HepG2 (cell line): ENCODE data around the gene TUNAR. TPM values are rescaled to one million over a fixed set of nuclear protein-coding genes. Genes with fewer than 3 reads are reported as not detected.

ENCODE experiments used
- ATAC-seq: fragments of 200-7000 bp; cut with Tn5 transposase; 3 replicates; pipeline ENCODE4 v1.9.1; 2020; ENCODE audit warnings: mild to moderate bottlenecking, moderate library complexity
- BruUV-seq: library from RNA; stranded (reverse); fragments of 400-500 nt; replicated peaks from 2 replicates; lab custom pipeline; 2021; lab: Mats Ljungman, UMichigan
- CTCF ChIA-PET: fragments of 300-600 bp; formaldehyde crosslinking; extraction: SDS; loops from one replicate; lab custom pipeline; 2021; ENCODE audit warnings: low total read pairs, inconsistent platforms, low intra/inter-chr PET ratio; lab: Yijun Ruan, JAX
- POLR2A ChIA-PET: fragments of 350-600 bp; sonication (Branson Sonifier 250); formaldehyde crosslinking; loops from one replicate; lab custom pipeline; 2020; ENCODE audit warnings: antibody characterized with exemption, inconsistent platforms; lab: Yijun Ruan, JAX
- DNase-seq: peaks from one replicate; pipeline ENCODE4 v3.0.0-alpha.2; 2015; ENCODE audit warnings: low spot score
- FAIRE-seq: peaks from 3 replicates; lab custom pipeline; 2011; peaks lifted over from hg19 to GRCh38; lab: Jason Lieb, UNC
- H2AFZ ChIP-seq: one replicate; pipeline ENCODE4 v1.6.1; 2011; ENCODE audit warnings: low read length, inconsistent platforms
- H3K27ac ChIP-seq: fragments of 300-600 bp; 3 replicates; pipeline ENCODE4 v1.8.0; 2011; ENCODE audit warnings: mixed run types, mild to moderate bottlenecking, mixed read lengths, low read length, inconsistent platforms; ENCODE audit not compliant: insufficient read depth; ENCODE audit errors: extremely low read length
- H3K27me3 ChIP-seq, 2 experiments: fragments of 200-600 bp in 1 of 2; 2 replicates in 1 of 2; 3 replicates in 1 of 2; pipeline versions ENCODE4 v1.6.0 to v1.8.0; 2011; ENCODE audit warnings: low read length in 2 of 2, mild to moderate bottlenecking in 2 of 2, moderate library complexity in 2 of 2, inconsistent platforms in 1 of 2; ENCODE audit not compliant: insufficient read depth in 2 of 2, control insufficient read depth in 1 of 2
- H3K36me3 ChIP-seq, 2 experiments: fragments of 200-600 bp in 1 of 2; replicated peaks in 1 of 2; 2 replicates in 1 of 2; 3 replicates in 1 of 2; pipeline versions ENCODE4 v1.5.1 to v1.8.0; 2011; ENCODE audit warnings: low read length in 2 of 2, inconsistent platforms in 1 of 2; ENCODE audit not compliant: insufficient read depth in 2 of 2, control insufficient read depth in 1 of 2
- H3K4me1 ChIP-seq: 2 replicates; pipeline ENCODE4 v1.5.1; 2012; ENCODE audit warnings: low read length, inconsistent platforms; ENCODE audit not compliant: insufficient read depth
- H3K4me2 ChIP-seq: 2 replicates; pipeline ENCODE4 v1.6.0; 2011; ENCODE audit warnings: low read depth, low read length, inconsistent platforms
- H3K4me3 ChIP-seq, 3 experiments: fragments of 200-600 bp in 1 of 3; sonication (generic), shearing (Covaris generic) in 1 of 3; replicated peaks in 1 of 3; 2 replicates each; pipeline ENCODE4 v1.5.1; 2011 to 2016; ENCODE audit warnings: low read length in 3 of 3, inconsistent platforms in 2 of 3, low read depth in 2 of 3, mild to moderate bottlenecking in 2 of 3, control low read depth in 1 of 3, mixed read lengths in 1 of 3; ENCODE audit not compliant: insufficient read depth in 1 of 3
- H3K79me2 ChIP-seq: one replicate; pipeline ENCODE4 v1.6.1; 2011; ENCODE audit warnings: low read length, inconsistent platforms; ENCODE audit not compliant: insufficient read depth
- H3K9ac ChIP-seq: 2 replicates; pipeline ENCODE4 v1.6.0; 2011; ENCODE audit warnings: mild to moderate bottlenecking, low read depth, low read length, inconsistent platforms; ENCODE audit not compliant: insufficient read depth
- H3K9me3 ChIP-seq: 2 replicates; pipeline ENCODE4 v1.5.1; 2012; ENCODE audit warnings: mild to moderate bottlenecking, low read length
- H4K20me1 ChIP-seq: 2 replicates; pipeline ENCODE4 v1.6.0; 2011; ENCODE audit warnings: inconsistent platforms, mild to moderate bottlenecking, low read length, moderate library complexity; ENCODE audit not compliant: insufficient read depth
- GABPA ChIP-seq, 2 experiments: IDR thresholded peaks; 2 replicates each; pipeline ENCODE4 v1.6.1; 2011 to 2016; ENCODE audit warnings: low read depth in 2 of 2, low read length in 1 of 2, missing biosample characterization in 1 of 2, missing genetic modification characterization in 1 of 2
- GATAD2A ChIP-seq: IDR thresholded peaks from 2 replicates; pipeline ENCODE4 v1.6.1; 2016
- GZF1 ChIP-seq: sonication (generic); formaldehyde crosslinking; IDR thresholded peaks from 2 replicates; pipeline ENCODE4 v1.5.1; 2020; ENCODE audit warnings: mild to moderate bottlenecking, missing genetic modification reagents
- IKZF1 ChIP-seq: fragments of 450-650 bp; IDR thresholded peaks from 2 replicates; pipeline ENCODE4 v1.7.1; 2016
- MAZ ChIP-seq, 2 experiments: sonication (generic) in 1 of 2; formaldehyde crosslinking in 1 of 2; IDR thresholded peaks; 2 replicates each; pipeline versions ENCODE4 v1.5.0 to v1.6.1; 2012 to 2020; ENCODE audit warnings: low read depth in 2 of 2, mild to moderate bottlenecking in 2 of 2, borderline replicate concordance in 1 of 2, improper control_type of control experiment in 1 of 2, low read length in 1 of 2, missing genetic modification reagents in 1 of 2, moderate library complexity in 1 of 2
- MTERF4 ChIP-seq: sonication (generic); formaldehyde crosslinking; IDR thresholded peaks from 2 replicates; pipeline ENCODE4 v1.8.0; 2023; ENCODE audit warnings: mild to moderate bottlenecking, missing genetic modification reagents
- ZNF136 ChIP-seq: sonication (generic); formaldehyde crosslinking; IDR thresholded peaks from 2 replicates; pipeline ENCODE4 v1.8.1; 2022; ENCODE audit warnings: low read depth, mild to moderate bottlenecking, moderate library complexity, missing genetic modification reagents
- ZNF589 ChIP-seq: sonication (generic); formaldehyde crosslinking; conservative IDR thresholded peaks from 2 replicates; pipeline ENCODE4 v1.8.0; 2022; ENCODE audit warnings: mild to moderate bottlenecking, moderate library complexity, missing genetic modification reagents
- ZNF670 ChIP-seq: sonication (generic); formaldehyde crosslinking; IDR thresholded peaks from 2 replicates; pipeline ENCODE4 v1.8.0; 2022; ENCODE audit warnings: mild to moderate bottlenecking, missing genetic modification reagents, borderline replicate concordance
- ZNF800 ChIP-seq: sonication (generic); formaldehyde crosslinking; IDR thresholded peaks from 2 replicates; pipeline ENCODE4 v1.4.0; 2020; ENCODE audit warnings: missing genetic modification reagents
- ZZZ3 ChIP-seq: sonication (generic); formaldehyde crosslinking; IDR thresholded peaks from 2 replicates; pipeline ENCODE4 v1.4.0; 2020; ENCODE audit warnings: missing genetic modification reagents, mild to moderate bottlenecking, borderline replicate concordance
- WGBS: methylation state at CpG from one replicate; pipeline ENCODE4 v1.1.6; 2017; ENCODE audit warnings: low lambda C conversion rate; 5-methylcytosine and 5-hydroxymethylcytosine counted together
- in situ Hi-C: cut with HindIII; loops from 2 replicates; pipeline ENCODE4 v1.10.0; 2017; ENCODE audit warnings: low pct_unique_long_range_greater_than_20kb; ENCODE audit not compliant: extremely low pct_ligation_motif_present
- intact Hi-C: fragments of 100-400 bp; cut with micrococcal nuclease; formaldehyde crosslinking; loops from one replicate; pipeline ENCODE4 v1.10.0; 2022; ENCODE audit not compliant: unreplicated experiment
- polyA plus RNA-seq, 8 experiments: library from polyadenylated mRNA; depleted of rRNA in 3 of 8; stranded (reverse) in 7 of 8; unstranded in 1 of 8; fragments of >200 nt; fragmentation: Illumina TruSeq in 4 of 8; extraction: Trizol in 4 of 8; gene quantifications; 2 replicates each; pipeline versions ENCODE4 v1.2.1 to v1.2.3, GENCODE V29; 2011 to 2016; ENCODE audit warnings: low read depth in 4 of 8, missing spikeins in 1 of 8, mixed read lengths in 1 of 8; ENCODE audit not compliant: insufficient read depth in 1 of 8
- total RNA-seq, 5 experiments: library from RNA; depleted of rRNA; stranded (reverse); fragments of >200 nt; fragmentation: Illumina TruSeq; extraction: Trizol; gene quantifications; 2 replicates each; pipeline ENCODE4 v1.2.3, GENCODE V29; 2016; ENCODE audit warnings: low read depth in 1 of 5
- TF ChIP-seq, protein P1 (sequence below): IDR thresholded peaks from 2 replicates; pipeline ENCODE4 v1.6.1; 2016; ENCODE audit warnings: missing compliant biosample characterization, missing genetic modification reagents, borderline replicate concordance

Gene TUNAR
- total and polyA plus RNA-seq, 2 of the 13 experiments (the other 11 are each of a cell fraction or from before 2014, with no cell fraction given): not detected

DNA sequence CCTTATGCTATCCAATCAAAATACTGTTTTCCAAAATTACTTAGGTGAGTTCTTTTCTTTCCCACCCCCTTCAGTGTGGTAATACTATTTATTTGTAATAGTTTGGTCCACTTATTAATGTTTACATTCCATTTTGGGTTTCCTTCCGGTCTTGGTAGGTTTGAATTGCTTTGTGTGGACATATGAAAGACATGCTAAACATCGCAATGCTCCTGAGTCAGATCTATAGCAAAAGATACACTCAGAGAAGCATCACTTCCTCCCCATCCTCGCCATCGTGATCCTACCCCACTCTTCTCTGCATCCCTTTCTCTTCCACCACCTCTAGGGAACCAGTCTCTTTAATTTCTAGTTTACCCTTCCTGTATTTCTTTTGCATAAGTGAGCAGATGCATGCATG, 30.0 kb downstream of the TUNAR start:
- CTCF ChIA-PET: no interaction called here
- H3K36me3 ChIP-seq: no peaks in the 10 kb centered on the region
- no peaks in the 10 kb centered on the region for H3K9me3 ChIP-seq
- no peaks in the 10 kb centered on the region for H3K4me1 ChIP-seq
- no peak overlapping the region for H3K4me3 ChIP-seq
- BruUV-seq: no TSS peak
- in situ Hi-C loops: no loop called here
- 1% methylated on average over 4 of the region's 4 CpGs for WGBS
- H3K27me3 ChIP-seq: peaks cover 2 to 19% of the 10 kb centered on the region in 2 experiments; a peak in 2 of 5 replicates
- no peaks in the 10 kb centered on the region for H4K20me1 ChIP-seq
- TF ChIP-seq ZNF136 (CRISPR knock-in tag) (no peak), IKZF1 (no peak), MAZ (IDR thresholded peaks at IDR 0.05; ENCODE audit: borderline replicate concordance, low read depth, low read length) (no peak), MAZ (CRISPR knock-in tag; IDR thresholded peaks at IDR 0.05; ENCODE audit: low read depth) (no peak), ZNF670 (CRISPR knock-in tag) (no peak), GZF1 (CRISPR knock-in tag) (no peak), GATAD2A (no peak), ZNF800 (CRISPR knock-in tag) (no peak), ZZZ3 (CRISPR knock-in tag) (no peak), ZNF589 (CRISPR knock-in tag) (no peak), MTERF4 (CRISPR knock-in tag) (no peak), GABPA (IDR thresholded peaks at IDR 0.05; ENCODE audit: low read depth, low read length) (no peak), GABPA (CRISPR knock-in tag; IDR thresholded peaks at IDR 0.05; ENCODE audit: low read depth) (no peak)
- TF ChIP-seq, protein P1, sequence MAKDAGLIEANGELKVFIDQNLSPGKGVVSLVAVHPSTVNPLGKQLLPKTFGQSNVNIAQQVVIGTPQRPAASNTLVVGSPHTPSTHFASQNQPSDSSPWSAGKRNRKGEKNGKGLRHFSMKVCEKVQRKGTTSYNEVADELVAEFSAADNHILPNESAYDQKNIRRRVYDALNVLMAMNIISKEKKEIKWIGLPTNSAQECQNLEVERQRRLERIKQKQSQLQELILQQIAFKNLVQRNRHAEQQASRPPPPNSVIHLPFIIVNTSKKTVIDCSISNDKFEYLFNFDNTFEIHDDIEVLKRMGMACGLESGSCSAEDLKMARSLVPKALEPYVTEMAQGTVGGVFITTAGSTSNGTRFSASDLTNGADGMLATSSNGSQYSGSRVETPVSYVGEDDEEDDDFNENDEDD (CRISPR knock-in tag): no peak
- TF ChIP-seq, all 625 proteins: peak for 0
- H3K79me2 ChIP-seq: no peaks in the 10 kb centered on the region
- intact Hi-C loops: no loop called here
- no peak overlapping the region for H2AFZ ChIP-seq
- POLR2A ChIA-PET: no interaction called here
- no peak overlapping the region for H3K27ac ChIP-seq
- no peak for FAIRE-seq
- H3K4me2 ChIP-seq: no peak overlapping the region
- no peak for DNase-seq
- no peak for ATAC-seq
- no peak overlapping the region for H3K9ac ChIP-seq
